Lung (tissue), 12 donors: ENCODE results near the gene GREB1L. TPM values are rescaled to one million over a fixed set of nuclear protein-coding genes. Genes with fewer than 3 reads are reported as not detected.

Experiments
- ATAC-seq: fragments of 200-7000 bp; cut with Tn5 transposase; one replicate; pipeline ENCODE4 v1.9.1; 2020; ENCODE audit warnings: moderate number of reproducible peaks; ENCODE audit not compliant: insufficient read depth, low FRiP score
- DNase-seq, 3 donors: peaks; one replicate each; pipeline ENCODE4 v3.0.0-alpha.2; 2013 to 2017
- H3K27ac ChIP-seq, 2 donors: one replicate each; pipeline ENCODE4 v1.5.1; 2013; ENCODE audit warnings: mild to moderate bottlenecking in 2 of 2, moderate library complexity in 2 of 2, control low read depth in 1 of 2, inconsistent platforms in 1 of 2, low read depth in 1 of 2, low read length in 1 of 2
- H3K27me3 ChIP-seq, 3 donors: one replicate each; pipeline ENCODE4 v1.5.1; 2013; ENCODE audit warnings: low read length in 2 of 3; ENCODE audit not compliant: control insufficient read depth in 3 of 3, insufficient read depth in 3 of 3
- H3K36me3 ChIP-seq, 4 donors: one replicate each; pipeline ENCODE4 v1.5.1; 2013; ENCODE audit warnings: low read length in 4 of 4, mild to moderate bottlenecking in 1 of 4, moderate library complexity in 1 of 4; ENCODE audit not compliant: control insufficient read depth in 4 of 4, insufficient read depth in 4 of 4
- H3K4me1 ChIP-seq, 5 donors: one replicate each; pipeline ENCODE4 v1.5.1; 2013; ENCODE audit warnings: low read length in 5 of 5, mild to moderate bottlenecking in 2 of 5, moderate library complexity in 1 of 5; ENCODE audit not compliant: control insufficient read depth in 5 of 5, insufficient read depth in 5 of 5
- H3K4me3 ChIP-seq: one replicate; pipeline ENCODE4 v1.5.1; 2013; ENCODE audit warnings: mild to moderate bottlenecking, control low read depth, moderate library complexity
- H3K9ac ChIP-seq, 2 donors: one replicate each; pipeline ENCODE4 v1.5.1; 2013; ENCODE audit warnings: low read length in 2 of 2, control low read depth in 1 of 2; ENCODE audit not compliant: insufficient read depth in 1 of 2
- H3K9me3 ChIP-seq, 4 donors: one replicate each; pipeline ENCODE4 v1.5.1; 2013; ENCODE audit warnings: low read length in 3 of 4, mild to moderate bottlenecking in 1 of 4, moderate library complexity in 1 of 4; ENCODE audit not compliant: control insufficient read depth in 4 of 4, insufficient read depth in 3 of 4
- CTCF ChIP-seq: IDR thresholded peaks from 2 replicates; pipeline ENCODE4 v1.5.1; 2012; ENCODE audit warnings: mild to moderate bottlenecking; ENCODE audit errors: control extremely low read depth, extremely low read depth
- WGBS, 2 donors: extraction: QIAGEN DNeasy Blood & Tissue Kit; methylation state at CpG; one replicate each; pipeline ENCODE4 v1.1.7; 2013; 5-methylcytosine and 5-hydroxymethylcytosine counted together
- polyA plus RNA-seq, 2 donors: library from polyadenylated mRNA; stranded (reverse); fragments of 200-250 nt; gene quantifications; one replicate each; pipeline ENCODE4 v1.2.1, GENCODE V29; 2013
- total RNA-seq, 2 donors: library from RNA; depleted of rRNA in 1 of 2; stranded (reverse); fragments of >200 nt in 1 of 2; gene quantifications; one replicate each; pipeline ENCODE4 v1.2.1, GENCODE V29; 2014 to 2021
- donor health status: control.
- donor health status: control.
- donor health status: Bipolar disorder and iron deficiency.
- donor health status: healthy.
- donor health status: DM: yes; HTN: yes; CAD: no.

The GREB1L gene
- total and polyA plus RNA-seq, 4 donors = 0.08 to 1.2 (median 0.41) TPM

- peak; percentile 22 to 68 (median 58) for DNase-seq
These were observed 210.9 kb downstream of the GREB1L start for GRCh38 chr18:21452796-21453510.

GRCh38 chr18:21453511-21453901 lies 211.5 kb downstream of the GREB1L start:
- H3K4me3 ChIP-seq = no peak overlapping the region
- no peak for ATAC-seq
- H3K9me3 ChIP-seq = no peaks in the 10 kb centered on the region
- no peaks in the 10 kb centered on the region for H3K36me3 ChIP-seq
- H3K27me3 ChIP-seq = no peaks in the 10 kb centered on the region
- no peak overlapping the region for H3K9ac ChIP-seq
- DNase-seq = peak in 1 of 3 donors; percentile 3
- peaks cover 0 to 30% (median 8%) of the 10 kb centered on the region in 5 donors for H3K4me1 ChIP-seq
- TF ChIP-seq CTCF = no peak
- no peak overlapping the region for H3K27ac ChIP-seq
- WGBS, 2 donors = 78 to 86% methylated on average over 6 of the region's 6 CpGs

More at GRCh38 chr18:21452796-21453510, 210.9 kb downstream of the GREB1L start:
- Histone ChIP-seq H3K4me3 (no peak overlapping the region), H3K9me3 (no peaks in the 10 kb centered on the region), H3K9ac (no peak overlapping the region), H3K36me3 (no peaks in the 10 kb centered on the region), H3K27ac (no peak overlapping the region), H3K4me1 (peaks cover 0 to 30% (median 8%) of the 10 kb centered on the region in 5 donors), H3K27me3 (no peaks in the 10 kb centered on the region)
- TF ChIP-seq CTCF = no peak
- ATAC-seq = no peak
- WGBS, 2 donors = 74 to 85% methylated on average over 4 of the region's 4 CpGs

- no peak overlapping the region for H3K9ac ChIP-seq
- no peak for DNase-seq
- 85 to 89% methylated on average over 5 of the region's 5 CpGs for WGBS, 2 donors
- no peak overlapping the region for H3K27ac ChIP-seq
- no peaks in the 10 kb centered on the region for H3K36me3 ChIP-seq
- H3K9me3 ChIP-seq = no peaks in the 10 kb centered on the region
- H3K4me1 ChIP-seq = peaks cover 0 to 30% (median 8%) of the 10 kb centered on the region in 5 donors
- TF ChIP-seq CTCF = no peak
- H3K4me3 ChIP-seq = no peak overlapping the region
- ATAC-seq = no peak
- no peaks in the 10 kb centered on the region for H3K27me3 ChIP-seq
These were observed 212.7 kb downstream of the GREB1L start for GRCh38 chr18:21454725-21455124.
